Endothelial cell (in vitro differentiated cells): Measurements from ENCODE around the gene PNP. TPM values are rescaled to one million over a fixed set of nuclear protein-coding genes. Genes with fewer than 3 reads are reported as not detected.

Source experiments
- DNase-seq: peaks from one replicate; pipeline ENCODE4 v3.0.0; 2021; ENCODE audit warnings: low spot score
- H3K27ac Mint-ChIP-seq: one replicate; pipeline ENCODE4 v1.8.0; 2021; ENCODE audit warnings: mixed read lengths, inconsistent platforms; ENCODE audit not compliant: unreplicated experiment
- H3K27me3 Mint-ChIP-seq: one replicate; pipeline ENCODE4 v1.8.0; 2021; ENCODE audit warnings: mild to moderate bottlenecking, moderate library complexity, mixed read lengths, inconsistent platforms; ENCODE audit not compliant: unreplicated experiment
- H3K36me3 Mint-ChIP-seq: one replicate; pipeline ENCODE4 v1.8.0; 2021; ENCODE audit warnings: mild to moderate bottlenecking, low read depth, mixed read lengths, inconsistent platforms; ENCODE audit not compliant: unreplicated experiment
- H3K4me1 Mint-ChIP-seq: one replicate; pipeline ENCODE4 v1.8.0; 2021; ENCODE audit warnings: mild to moderate bottlenecking, mixed read lengths, inconsistent platforms; ENCODE audit not compliant: unreplicated experiment
- H3K4me3 Mint-ChIP-seq: one replicate; pipeline ENCODE4 v1.8.0; 2021; ENCODE audit warnings: mild to moderate bottlenecking, mixed read lengths, inconsistent platforms; ENCODE audit not compliant: unreplicated experiment
- H3K9me3 Mint-ChIP-seq: one replicate; pipeline ENCODE4 v1.8.0; 2021; ENCODE audit warnings: mixed read lengths, inconsistent platforms; ENCODE audit not compliant: unreplicated experiment
- CTCF ChIP-seq: fragments of 200-600 bp; sonication (generic); IDR thresholded peaks from one replicate; pipeline ENCODE4 v1.5.0; 2021; ENCODE audit warnings: antibody characterized with exemption; ENCODE audit not compliant: unreplicated experiment
- long read RNA-seq: library from polyadenylated mRNA; unstranded; transcript quantifications from one replicate; pipeline ENCODE4 v2.0.0, GENCODE V29; 2020; ENCODE audit not compliant: unreplicated experiment
- total RNA-seq: library from RNA; stranded (reverse); fragmentation: NEBNext Ultra II Directional; extraction: Animal tissue kit (Norgen Biotek cat#: 25700); gene quantifications from one replicate; pipeline ENCODE4 v1.2.1, GENCODE V29; 2021; ENCODE audit not compliant: unreplicated experiment

The PNP gene
- total RNA-seq = 322 TPM
- long read RNA-seq, transcript PNP-201 (6 exons, 1,509 nt) = major isoform, 118 of 133 reads
- long read RNA-seq, partial matches to known transcripts = 4 of 133 reads
- long read RNA-seq, other reads (novel, unspliced or antisense) = 6 of 133 reads

GRCh38 chr14:20469242-20469889 is at the start of gene PNP:
TSS of gene PNP (plus strand) at chr14:20469406. CDS start at chr14:20469525, 119 bp downstream.
- H3K36me3 Mint-ChIP-seq = peaks cover 39% of the 10 kb centered on the region
- H3K4me1 Mint-ChIP-seq = peaks cover 45% of the 10 kb centered on the region
- peak within 1 kb of the TSS; percentile 90 for H3K27ac Mint-ChIP-seq
- DNase-seq = peak; percentile 87
- no peaks in the 10 kb centered on the region for H3K9me3 Mint-ChIP-seq
- peak within 1 kb of the TSS; percentile 99 for H3K4me3 Mint-ChIP-seq
- TF ChIP-seq CTCF = no peak
- H3K27me3 Mint-ChIP-seq = peaks cover 15% of the 10 kb centered on the region

GRCh38 chr14:20419419-20419818 is 49.8 kb upstream of the PNP start:
- Mint-ChIP-seq H3K36me3 (no peaks in the 10 kb centered on the region), H3K9me3 (no peaks in the 10 kb centered on the region), H3K4me3 (no peak overlapping the region), H3K27ac (no peak overlapping the region), H3K4me1 (peaks cover 10% of the 10 kb centered on the region), H3K27me3 (peaks cover under 1% of the 10 kb centered on the region)
- no peak for DNase-seq
- TF ChIP-seq CTCF = no peak

GRCh38 chr14:20421267-20421666 is 47.9 kb upstream of the PNP start:
- no peak for DNase-seq
- Mint-ChIP-seq H3K27me3 (peaks cover 1% of the 10 kb centered on the region), H3K4me1 (peaks cover 13% of the 10 kb centered on the region), H3K4me3 (no peak overlapping the region), H3K9me3 (no peaks in the 10 kb centered on the region), H3K27ac (no peak overlapping the region), H3K36me3 (no peaks in the 10 kb centered on the region)
- TF ChIP-seq CTCF = no peak

GRCh38 chr14:20422886-20423285 is 46.3 kb upstream of the PNP start:
- Mint-ChIP-seq H3K36me3 (no peaks in the 10 kb centered on the region), H3K4me1 (peaks cover 22% of the 10 kb centered on the region), H3K4me3 (no peak overlapping the region), H3K27me3 (peaks cover 4% of the 10 kb centered on the region), H3K27ac (no peak overlapping the region), H3K9me3 (no peaks in the 10 kb centered on the region)
- no peak for DNase-seq
- TF ChIP-seq CTCF = no peak

GRCh38 chr14:20424851-20425250 is 44.4 kb upstream of the PNP start:
- H3K4me3 Mint-ChIP-seq = no peak overlapping the region
- peaks cover 33% of the 10 kb centered on the region for H3K4me1 Mint-ChIP-seq
- H3K9me3 Mint-ChIP-seq = no peaks in the 10 kb centered on the region

More at GRCh38 chr14:20424851-20425250, 44.4 kb upstream of the PNP start:
- Mint-ChIP-seq H3K27ac (no peak overlapping the region), H3K27me3 (peaks cover 4% of the 10 kb centered on the region), H3K36me3 (no peaks in the 10 kb centered on the region)
- TF ChIP-seq CTCF = no peak
- DNase-seq = no peak
